ENCODE results near the gene MEIOC.
"Not testable (repeated sequence)": the region's sequence is repeated elsewhere in the genome, so short reads cannot be mapped to it uniquely, and the experiment has no call there.

MEIOC gene

GRCh38 chr17:44655983-44656710 lies at the start of gene MEIOC:
MEIOC (plus strand) TSS chr17:44656468; CDS start chr17:44656614, 146 bp downstream.
- DNase-seq (ENCODE audit: low read depth in 2 of 2): no peak

- no peak for DNase-seq (ENCODE audit: low read depth in 2 of 2)
Measured at GRCh38 chr17:44606658-44607057, 49.6 kb upstream of the MEIOC start.

- DNase-seq (ENCODE audit: low read depth in 2 of 2): peak; percentile 72 to 78
Measured at GRCh38 chr17:44607836-44608690, 48.2 kb upstream of the MEIOC start.

GRCh38 chr17:44608727-44609435 lies 47.4 kb upstream of the MEIOC start:
- no peak for DNase-seq (ENCODE audit: low read depth in 2 of 2)

- no peak for DNase-seq (ENCODE audit: low read depth in 2 of 2)
Measured at GRCh38 chr17:44610331-44610730, 45.9 kb upstream of the MEIOC start.

- DNase-seq (ENCODE audit: low read depth in 2 of 2): no peak
Measured at GRCh38 chr17:44610871-44611270, 45.4 kb upstream of the MEIOC start.

GRCh38 chr17:44614862-44615261 lies 41.4 kb upstream of the MEIOC start:
- DNase-seq (ENCODE audit: low read depth in 2 of 2): no peak

- not testable (repeated sequence) for DNase-seq (ENCODE audit: low read depth in 2 of 2)
Measured at GRCh38 chr17:44618652-44619051, 37.6 kb upstream of the MEIOC start.

- DNase-seq (ENCODE audit: low read depth in 2 of 2): no peak
Measured at GRCh38 chr17:44623070-44623725, 33.1 kb upstream of the MEIOC start.

GRCh38 chr17:44627513-44628242 lies 28.6 kb upstream of the MEIOC start:
- no peak for DNase-seq (ENCODE audit: low read depth in 2 of 2)

GRCh38 chr17:44628243-44629188 lies 27.8 kb upstream of the MEIOC start:
- no peak for DNase-seq (ENCODE audit: low read depth in 2 of 2)

GRCh38 chr17:44629314-44629713 lies 27.0 kb upstream of the MEIOC start:
- no peak for DNase-seq (ENCODE audit: low read depth in 2 of 2)

GRCh38 chr17:44630703-44631102 lies 25.6 kb upstream of the MEIOC start:
- DNase-seq (ENCODE audit: low read depth in 2 of 2): no peak

GRCh38 chr17:44633998-44634397 lies 22.3 kb upstream of the MEIOC start:
- DNase-seq (ENCODE audit: low read depth in 2 of 2): no peak

- not testable (repeated sequence) for DNase-seq (ENCODE audit: low read depth in 2 of 2)
Measured at GRCh38 chr17:44634401-44634800, 21.9 kb upstream of the MEIOC start.

- DNase-seq (ENCODE audit: low read depth in 2 of 2): peak; percentile 46 to 52
Measured at GRCh38 chr17:44636562-44636961, 19.7 kb upstream of the MEIOC start.

GRCh38 chr17:44637066-44637465 lies 19.2 kb upstream of the MEIOC start:
- no peak for DNase-seq (ENCODE audit: low read depth in 2 of 2)

- DNase-seq (ENCODE audit: low read depth in 2 of 2): no peak
Measured at GRCh38 chr17:44642834-44643233, 13.4 kb upstream of the MEIOC start.

GRCh38 chr17:44645341-44645740 lies 10.9 kb upstream of the MEIOC start:
- no peak for DNase-seq (ENCODE audit: low read depth in 2 of 2)

GRCh38 chr17:44646280-44646679 lies 10.0 kb upstream of the MEIOC start:
- no peak for DNase-seq (ENCODE audit: low read depth in 2 of 2)

Data from fibroblast of skin of left quadriceps (primary cell).